Esophagus muscularis mucosa (tissue), 4 donors: Measurements from ENCODE around the gene OBP2B.

Experiments
- CTCF ChIP-seq, 3 experiments: fragments of 200-600 bp in 2 of 3; fragments of 450-650 bp in 1 of 3; sonication (generic) in 2 of 3; IDR thresholded peaks; one replicate each; pipeline ENCODE4 v1.5.1; 2017 to 2019; ENCODE audit warnings: antibody characterized with exemption in 3 of 3, mild to moderate bottlenecking in 2 of 3, moderate library complexity in 1 of 3
- EP300 ChIP-seq: sonication (generic); formaldehyde crosslinking; IDR thresholded peaks from one replicate; pipeline ENCODE4 v1.6.1; 2017; ENCODE audit warnings: antibody characterized with exemption
- POLR2A ChIP-seq: fragments of 450-650 bp; IDR thresholded peaks from one replicate; pipeline ENCODE4 v1.6.1; 2017; ENCODE audit warnings: antibody characterized with exemption, moderate library complexity, mild to moderate bottlenecking, low read depth
- POLR2AphosphoS5 ChIP-seq, 2 donors: sonication (generic); formaldehyde crosslinking; IDR thresholded peaks; one replicate each; pipeline ENCODE4 v1.6.1; 2017; ENCODE audit warnings: antibody characterized with exemption in 2 of 2

DNA sequence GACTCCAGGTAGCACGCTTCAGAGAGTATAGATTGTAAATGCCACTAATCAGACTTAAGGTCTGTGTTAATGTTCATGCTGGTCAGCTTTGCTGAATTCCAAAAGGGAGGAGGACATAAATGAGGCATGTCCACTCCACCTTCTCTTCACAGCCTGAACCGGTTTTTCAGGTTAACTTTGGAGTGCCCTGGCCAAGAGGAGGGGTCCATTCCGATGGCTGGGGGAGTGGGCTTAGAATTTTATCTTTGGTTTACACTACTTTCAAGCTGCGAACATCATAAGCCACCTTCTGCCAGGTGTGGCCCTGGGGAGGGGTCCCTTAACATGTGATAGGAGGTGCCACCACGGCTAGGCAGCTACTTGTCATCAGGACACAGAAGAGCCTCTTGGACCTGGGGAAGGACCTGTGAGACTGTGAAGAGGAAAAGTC lies 41.7 kb upstream of the OBP2B start:
- TF ChIP-seq CTCF (IDR thresholded peaks at IDR 0.05) (no peak), POLR2AphosphoS5 (IDR thresholded peaks at IDR 0.05) (no peak), POLR2A (no peak), EP300 (no peak)
